IMR-90 (cell line): Measurements from ENCODE around the gene UGGT2. TPM values are rescaled to one million over a fixed set of nuclear protein-coding genes. Genes with fewer than 3 reads are reported as not detected.

Experiments
- ATAC-seq: fragments of 200-7000 bp; cut with Tn5 transposase; 2 replicates; pipeline ENCODE4 v1.9.1; 2020; ENCODE audit warnings: low read depth, mild to moderate bottlenecking, moderate library complexity
- BruUV-seq: library from RNA; stranded (reverse); fragments of 400-500 nt; replicated peaks from 2 replicates; lab custom pipeline; 2021; lab: Mats Ljungman, UMichigan
- CTCF ChIA-PET: fragments of 300-600 bp; formaldehyde crosslinking; extraction: SDS; loops from one replicate; lab custom pipeline; 2021; ENCODE audit warnings: antibody characterized with exemption; lab: Yijun Ruan, JAX
- POLR2A ChIA-PET: fragments of 300-600 bp; sonication (Branson Sonifier 250); formaldehyde crosslinking; loops from one replicate; lab custom pipeline; 2022; ENCODE audit warnings: antibody characterized with exemption; ENCODE audit not compliant: unreplicated experiment; lab: Charles Lee
- DNase-seq: peaks from one replicate; pipeline ENCODE4 v3.0.0; 2013
- H2AFZ ChIP-seq: replicated peaks from 2 replicates; pipeline ENCODE3; 2013; ENCODE audit warnings: low read length, mild to moderate bottlenecking; ENCODE audit not compliant: poor library complexity
- H2AK5ac ChIP-seq: 2 replicates; pipeline ENCODE4 v1.6.1; 2013; ENCODE audit warnings: low read depth, low read length, inconsistent platforms
- H2AK9ac ChIP-seq: replicated peaks from 2 replicates; pipeline ENCODE3; 2013; ENCODE audit warnings: mild to moderate bottlenecking, low read depth, low read length, moderate library complexity; ENCODE audit not compliant: poor library complexity
- H2BK120ac ChIP-seq: 2 replicates; pipeline ENCODE4 v1.6.1; 2013; ENCODE audit warnings: low read depth, low read length, inconsistent platforms
- H2BK15ac ChIP-seq: 3 replicates; pipeline ENCODE4 v1.6.1; 2013; ENCODE audit warnings: low read depth, low read length, inconsistent platforms
- H2BK20ac ChIP-seq: 2 replicates; pipeline ENCODE4 v1.6.1; 2013; ENCODE audit warnings: low read depth, mild to moderate bottlenecking, inconsistent platforms, low read length, moderate library complexity
- H2BK5ac ChIP-seq: 2 replicates; pipeline ENCODE4 v1.6.1; 2013; ENCODE audit warnings: mild to moderate bottlenecking, low read depth, low read length, inconsistent platforms; ENCODE audit not compliant: poor library complexity, severe bottlenecking
- H3K14ac ChIP-seq: replicated peaks from 2 replicates; pipeline ENCODE4 v1.6.1; 2013; ENCODE audit warnings: low read depth, low read length, inconsistent platforms
- H3K18ac ChIP-seq: 2 replicates; pipeline ENCODE4 v1.6.1; 2013; ENCODE audit warnings: low read depth, low read length, control low read depth
- H3K23ac ChIP-seq: 2 replicates; pipeline ENCODE4 v1.6.1; 2013; ENCODE audit warnings: low read depth, low read length, inconsistent platforms
- H3K27ac ChIP-seq: 2 replicates; pipeline ENCODE4 v1.5.1; 2013; ENCODE audit warnings: mild to moderate bottlenecking, control low read depth, low read length; ENCODE audit not compliant: insufficient read depth
- H3K27me3 ChIP-seq: 2 replicates; pipeline ENCODE4 v1.6.1; 2013; ENCODE audit warnings: low read length; ENCODE audit not compliant: control insufficient read depth, insufficient read depth
- H3K36me3 ChIP-seq: 2 replicates; pipeline ENCODE4 v1.6.1; 2013; ENCODE audit warnings: low read length, mixed read lengths; ENCODE audit not compliant: control insufficient read depth, insufficient read depth
- H3K4ac ChIP-seq: 2 replicates; pipeline ENCODE4 v1.6.1; 2013; ENCODE audit warnings: low read depth, low read length, inconsistent platforms
- H3K4me1 ChIP-seq: 2 replicates; pipeline ENCODE4 v1.6.1; 2013; ENCODE audit warnings: low read length, mixed read lengths; ENCODE audit not compliant: control insufficient read depth, insufficient read depth
- H3K4me2 ChIP-seq: 2 replicates; pipeline ENCODE4 v1.6.1; 2013; ENCODE audit warnings: low read depth, mild to moderate bottlenecking, control low read depth, low read length, moderate library complexity
- H3K4me3 ChIP-seq: 2 replicates; pipeline ENCODE4 v1.5.1; 2013; ENCODE audit warnings: low read depth, mild to moderate bottlenecking, control low read depth, low read length, moderate library complexity; ENCODE audit not compliant: insufficient read depth
- H3K56ac ChIP-seq: 2 replicates; pipeline ENCODE4 v1.6.1; 2013; ENCODE audit warnings: low read length, inconsistent platforms; ENCODE audit not compliant: insufficient read depth; ENCODE audit errors: extremely low read depth
- H3K79me1 ChIP-seq, 2 experiments: 2 replicates each; pipeline ENCODE4 v1.6.1; 2013; ENCODE audit warnings: low read length in 2 of 2, inconsistent platforms in 1 of 2, low read depth in 1 of 2
- H3K9ac ChIP-seq: 2 replicates; pipeline ENCODE4 v1.6.1; 2013; ENCODE audit warnings: low read depth, low read length, control low read depth
- H3K9me1 ChIP-seq: 2 replicates; pipeline ENCODE4 v1.6.1; 2013; ENCODE audit warnings: low read length, inconsistent platforms; ENCODE audit not compliant: insufficient read depth
- H3K9me3 ChIP-seq: 2 replicates; pipeline ENCODE4 v1.6.1; 2013; ENCODE audit warnings: low read length; ENCODE audit not compliant: control insufficient read depth, insufficient read depth
- H4K20me1 ChIP-seq: 2 replicates; pipeline ENCODE4 v1.6.1; 2013; ENCODE audit warnings: low read length, inconsistent platforms; ENCODE audit not compliant: insufficient read depth
- H4K5ac ChIP-seq: 2 replicates; pipeline ENCODE4 v1.6.1; 2013; ENCODE audit warnings: mild to moderate bottlenecking, low read depth, low read length, control low read depth
- H4K8ac ChIP-seq, 2 experiments: 2 replicates each; pipeline ENCODE4 v1.6.1; 2013; ENCODE audit warnings: low read depth in 2 of 2, low read length in 2 of 2, control low read depth in 1 of 2, inconsistent platforms in 1 of 2
- H4K91ac ChIP-seq: 2 replicates; pipeline ENCODE4 v1.6.1; 2013; ENCODE audit warnings: low read depth, low read length, inconsistent platforms; ENCODE audit not compliant: insufficient read depth
- BHLHE40 ChIP-seq: fragments of 150-350 bp; IDR thresholded peaks from 2 replicates; pipeline ENCODE4 v1.6.1; 2016; ENCODE audit warnings: mild to moderate bottlenecking, low read depth, low read length
- MXI1 ChIP-seq: IDR thresholded peaks from 2 replicates; pipeline ENCODE4 v1.6.1; 2012; ENCODE audit warnings: low read depth, mild to moderate bottlenecking, low read length, moderate library complexity, borderline replicate concordance
- WGBS, 2 experiments: methylation state at CpG; one replicate each; pipeline versions ENCODE4 v1.1.5 to v1.1.7; 2013; ENCODE audit warnings: missing lambda C conversion rate in 2 of 2; ENCODE audit not compliant: insufficient read length in 1 of 2; ENCODE audit errors: extremely low coverage in 2 of 2; 5-methylcytosine and 5-hydroxymethylcytosine counted together
- dilution Hi-C: fragments of 300-500 bp; cut with HindIII; formaldehyde crosslinking; loops from one replicate; pipeline ENCODE4 v1.14.3; 2018; ENCODE audit warnings: low sequenced_read_pairs; ENCODE audit not compliant: unreplicated experiment
- in situ Hi-C: fragments of 300-500 bp; cut with MboI; formaldehyde crosslinking; loops from 3 replicates; pipeline ENCODE4 v1.14.3; 2019; ENCODE audit warnings: low sequenced_read_pairs, inconsistent platforms, mixed read lengths
- intact Hi-C: fragments of 100-400 bp; cut with micrococcal nuclease; formaldehyde crosslinking; loops from 2 replicates; pipeline ENCODE4 v1.10.0; 2022
- polyA plus RNA-seq, 3 experiments: library from polyadenylated mRNA; depleted of rRNA; stranded (reverse); fragments of >200 nt; gene quantifications; 2 replicates each; pipeline ENCODE4 v1.2.3, GENCODE V29; 2012; ENCODE audit warnings: low replicate concordance in 1 of 3
- total RNA-seq: library from RNA; depleted of rRNA; stranded (reverse); fragments of >200 nt; gene quantifications from 2 replicates; pipeline ENCODE4 v1.2.3, GENCODE V29; 2012

Gene UGGT2
- total and polyA plus RNA-seq, 2 of the 4 experiments (the other 2 are of a cell fraction) = 21.4 to 40.1 TPM

- no peaks in the 10 kb centered on the region for H3K4me1 ChIP-seq
- CTCF ChIA-PET = no interaction called here
- no peaks in the 10 kb centered on the region for H3K9me3 ChIP-seq
- H4K8ac ChIP-seq = no peak overlapping the region
- no peak overlapping the region for H2BK20ac ChIP-seq
- no peak for TF ChIP-seq MXI1
- TF ChIP-seq BHLHE40 = no peak
- H4K20me1 ChIP-seq = no peaks in the 10 kb centered on the region
- DNase-seq = no peak
- intact Hi-C loops = no loop called here
- in situ Hi-C loops = no loop called here
- no peak for ATAC-seq
- no peak overlapping the region for H2AFZ ChIP-seq
- no peak overlapping the region for H3K4me2 ChIP-seq
- dilution Hi-C loops = no loop called here
- no peak overlapping the region for H4K91ac ChIP-seq
- WGBS, 2 experiments = no CpG with 5 or more reads among the region's 2 CpGs
- no peak overlapping the region for H2AK9ac ChIP-seq
- H3K9me1 ChIP-seq = no peaks in the 10 kb centered on the region
- no peaks in the 10 kb centered on the region for H3K36me3 ChIP-seq
- no peaks in the 10 kb centered on the region for H3K79me1 ChIP-seq
- H2BK5ac ChIP-seq = no peak overlapping the region
- H3K23ac ChIP-seq = no peak overlapping the region
- no TSS peak for BruUV-seq
- no peak overlapping the region for H2BK15ac ChIP-seq
- no peak overlapping the region for H3K4ac ChIP-seq
- H3K27me3 ChIP-seq = peaks cover 8% of the 10 kb centered on the region
- H3K14ac ChIP-seq = no peak overlapping the region
- no peak overlapping the region for H3K18ac ChIP-seq
- POLR2A ChIA-PET = no interaction called here
- H3K9ac ChIP-seq = no peak overlapping the region
- no peak overlapping the region for H3K27ac ChIP-seq
- H2BK120ac ChIP-seq = no peak overlapping the region
- H3K4me3 ChIP-seq = no peak overlapping the region
- no peak overlapping the region for H3K56ac ChIP-seq
- H4K5ac ChIP-seq = no peak overlapping the region
- no peak overlapping the region for H2AK5ac ChIP-seq
These were observed 28.7 kb upstream of the UGGT2 start for GRCh38 chr13:96081888-96082287.
